GM18951 (cell line): ENCODE measurements around the gene IGIP.

ENCODE experiments used
- POLR2A ChIP-seq: IDR thresholded peaks from 4 replicates; pipeline ENCODE4 v1.6.1; 2011; ENCODE audit warnings: mild to moderate bottlenecking; ENCODE audit not compliant: insufficient read length, insufficient read depth; ENCODE audit errors: extremely low read depth
- in situ Hi-C: fragments of 300-500 bp; cut with MboI; formaldehyde crosslinking; loops from one replicate; pipeline ENCODE4 v1.12.0; 2022; ENCODE audit warnings: low sequenced_read_pairs, mixed read lengths, inconsistent platforms; ENCODE audit not compliant: unreplicated experiment

IGIP gene

GRCh38 chr5:140152022-140152999 is 26.6 kb downstream of the IGIP start:
- TF ChIP-seq POLR2A, result no peak
- in situ Hi-C loops, result loop anchor here (25.0 kb wide), 1 partner anchor 365 kb away; the partner anchor contains the start of gene PSD2

- no peak for TF ChIP-seq POLR2A
- in situ Hi-C loops, result loop anchor here (25.0 kb wide), 1 partner anchor 366 kb away; the partner anchor contains the start of gene PSD2
These were observed 27.5 kb downstream of the IGIP start for GRCh38 chr5:140153255-140153654.

GRCh38 chr5:140153905-140154304 is 28.2 kb downstream of the IGIP start:
- in situ Hi-C loops, result loop anchor here (25.0 kb wide), 1 partner anchor 367 kb away; the partner anchor contains the start of gene PSD2
- no peak for TF ChIP-seq POLR2A

GRCh38 chr5:140154710-140155381 is 29.1 kb downstream of the IGIP start:
- in situ Hi-C loops, result loop anchor here (25.0 kb wide), 1 partner anchor 368 kb away; the partner anchor contains the start of gene PSD2

- TF ChIP-seq POLR2A, result no peak
- in situ Hi-C loops, result loop anchor here (25.0 kb wide), 1 partner anchor 370 kb away; the partner anchor contains the start of gene PSD2
These were observed 31.5 kb downstream of the IGIP start for GRCh38 chr5:140157032-140157781.

- TF ChIP-seq POLR2A, result no peak
- in situ Hi-C loops, result loop anchor here (25.0 kb wide), 1 partner anchor 372 kb away; the partner anchor contains the start of gene PSD2
These were observed 33.5 kb downstream of the IGIP start for GRCh38 chr5:140159014-140159927.

- in situ Hi-C loops, result loop anchor here (25.0 kb wide), 1 partner anchor 375 kb away; the partner anchor contains the start of gene PSD2
- TF ChIP-seq POLR2A, result no peak
These were observed 36.5 kb downstream of the IGIP start for GRCh38 chr5:140162275-140162674.

- in situ Hi-C loops, result loop anchor here (25.0 kb wide), 1 partner anchor 375 kb away; the partner anchor contains the start of gene PSD2
- TF ChIP-seq POLR2A, result no peak
These were observed 37.0 kb downstream of the IGIP start for GRCh38 chr5:140162781-140163180.

GRCh38 chr5:140165101-140165922 is 39.6 kb downstream of the IGIP start:
- no peak for TF ChIP-seq POLR2A
- in situ Hi-C loops, result loop anchor here (25.0 kb wide), 1 partner anchor 378 kb away; the partner anchor contains the start of gene PSD2

- in situ Hi-C loops, result loop anchor here (25.0 kb wide), 1 partner anchor 379 kb away; the partner anchor contains the start of gene PSD2
These were observed 40.2 kb downstream of the IGIP start for GRCh38 chr5:140165923-140166270.

GRCh38 chr5:140166911-140167310 is 41.2 kb downstream of the IGIP start:
- in situ Hi-C loops, result loop anchor here (25.0 kb wide), 1 partner anchor 380 kb away; the partner anchor contains the start of gene PSD2
- TF ChIP-seq POLR2A, result no peak

More at GRCh38 chr5:140165923-140166270, 40.2 kb downstream of the IGIP start:
- TF ChIP-seq POLR2A, result no peak
